Measurements from ENCODE around the gene RPTOR.
"Not testable (repeated sequence)": the region's sequence is repeated elsewhere in the genome, so short reads cannot be mapped to it uniquely, and the experiment has no call there.

Gene RPTOR

GRCh38 chr17:80698297-80698696, 153.7 kb downstream of the RPTOR start:
- DNase-seq: no peak

GRCh38 chr17:80699205-80699604, 154.6 kb downstream of the RPTOR start:
- DNase-seq: not testable (repeated sequence)

- no peak for DNase-seq
Observed at GRCh38 chr17:80701730-80702129, 157.1 kb downstream of the RPTOR start.

GRCh38 chr17:80702315-80703141, 157.9 kb downstream of the RPTOR start:
- no peak for DNase-seq

- no peak for DNase-seq
Observed at GRCh38 chr17:80703142-80703478, 158.5 kb downstream of the RPTOR start.

- no peak for DNase-seq
Observed at GRCh38 chr17:80704381-80704819, 159.8 kb downstream of the RPTOR start.

- no peak for DNase-seq
Observed at GRCh38 chr17:80704894-80705293, 160.3 kb downstream of the RPTOR start.

- DNase-seq: no peak
Observed at GRCh38 chr17:80705988-80706387, 161.3 kb downstream of the RPTOR start.

- DNase-seq: peak; percentile 23
Observed at GRCh38 chr17:80706463-80706867, 161.8 kb downstream of the RPTOR start.

- no peak for DNase-seq
Observed at GRCh38 chr17:80708480-80708879, 163.8 kb downstream of the RPTOR start.

- DNase-seq: no peak
Observed at GRCh38 chr17:80709090-80709695, 164.6 kb downstream of the RPTOR start.

GRCh38 chr17:80710714-80711302, 166.2 kb downstream of the RPTOR start:
- no peak for DNase-seq

GRCh38 chr17:80712089-80712488, 167.5 kb downstream of the RPTOR start:
- no peak for DNase-seq

GRCh38 chr17:80712606-80713005, 168.0 kb downstream of the RPTOR start:
- DNase-seq: no peak

- no peak for DNase-seq
Observed at GRCh38 chr17:80716986-80717719, 172.5 kb downstream of the RPTOR start.

GRCh38 chr17:80717720-80718083, 173.1 kb downstream of the RPTOR start:
- peak; percentile 64 for DNase-seq

- no peak for DNase-seq
Observed at GRCh38 chr17:80718428-80718827, 173.8 kb downstream of the RPTOR start.

- DNase-seq: no peak
Observed at GRCh38 chr17:80719449-80719848, 174.8 kb downstream of the RPTOR start.

- DNase-seq: no peak
Observed at GRCh38 chr17:80720610-80721577, 176.3 kb downstream of the RPTOR start.

- no peak for DNase-seq
Observed at GRCh38 chr17:80722661-80723060, 178.0 kb downstream of the RPTOR start.

- DNase-seq: no peak
Observed at GRCh38 chr17:80724775-80725266, 180.2 kb downstream of the RPTOR start.

GRCh38 chr17:80725517-80725916, 180.9 kb downstream of the RPTOR start:
- no peak for DNase-seq
